ENCODE measurements around the gene PRPF19. TPM values are rescaled to one million over a fixed set of nuclear protein-coding genes. Genes with fewer than 3 reads are reported as not detected.

PRPF19 gene
- total RNA-seq, 3 donors from 2014 or later (not counting 1 experiment from before 2014, with no cell fraction given): 61.0 to 69.7 (median 67.5) TPM

DNA sequence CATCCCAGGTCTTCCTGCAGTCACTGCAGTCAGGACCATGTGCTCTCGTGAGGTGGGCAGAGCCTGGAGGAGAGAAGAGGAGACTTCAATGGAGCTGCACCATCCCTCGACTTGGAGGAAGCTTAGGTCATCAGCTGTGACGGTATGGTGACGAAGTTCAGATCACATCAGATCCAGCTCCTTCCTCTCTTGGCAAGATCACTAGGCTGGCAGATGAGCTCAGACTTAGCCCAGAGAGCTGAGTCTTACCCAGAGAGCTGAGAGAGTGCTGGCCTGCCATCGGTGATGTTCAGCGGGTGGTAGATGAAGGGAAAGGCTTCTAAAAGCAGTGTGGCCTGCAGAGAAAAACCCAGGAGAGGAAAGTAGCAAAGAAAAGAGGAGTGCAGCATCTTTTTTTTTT, 47.4 kb upstream of the PRPF19 start:
- DNase-seq (peak in 1 of 2 donors; percentile 25), ATAC-seq (peak in 1 of 3 donors; percentile 25)
- Mint-ChIP-seq H3K4me3 (no peak overlapping the region), H3K27ac (peak overlapping the region in 1 of 2 donors; percentile 93), H3K9me3 (no peaks in the 10 kb centered on the region), H3K36me3 (no peaks in the 10 kb centered on the region), H3K4me1 (peaks cover 15 to 22% of the 10 kb centered on the region in 2 donors), H3K27me3 (ENCODE audit: low read depth in 2 of 2) (peaks cover 4 to 9% of the 10 kb centered on the region in 2 donors)
- Histone ChIP-seq H3K4me1 (ENCODE audit: control insufficient read depth, insufficient read depth, low read length) (peaks cover 32% of the 10 kb centered on the region), H3K36me3 (ENCODE audit: control insufficient read depth, insufficient read depth, low read length) (no peaks in the 10 kb centered on the region), H3K27me3 (ENCODE audit: control insufficient read depth, insufficient read depth, low read length) (peaks cover 4% of the 10 kb centered on the region), H3K9me3 (ENCODE audit: control insufficient read depth, insufficient read depth, low read length) (no peaks in the 10 kb centered on the region), H3K27ac (ENCODE audit: low read length) (peak overlapping the region; percentile 2), H3K4me3 (ENCODE audit: low read length) (no peak overlapping the region)
- WGBS (ENCODE audit: insufficient coverage): 64% methylated on average over 6 of the region's 6 CpGs
- TF ChIP-seq, protein P1, sequence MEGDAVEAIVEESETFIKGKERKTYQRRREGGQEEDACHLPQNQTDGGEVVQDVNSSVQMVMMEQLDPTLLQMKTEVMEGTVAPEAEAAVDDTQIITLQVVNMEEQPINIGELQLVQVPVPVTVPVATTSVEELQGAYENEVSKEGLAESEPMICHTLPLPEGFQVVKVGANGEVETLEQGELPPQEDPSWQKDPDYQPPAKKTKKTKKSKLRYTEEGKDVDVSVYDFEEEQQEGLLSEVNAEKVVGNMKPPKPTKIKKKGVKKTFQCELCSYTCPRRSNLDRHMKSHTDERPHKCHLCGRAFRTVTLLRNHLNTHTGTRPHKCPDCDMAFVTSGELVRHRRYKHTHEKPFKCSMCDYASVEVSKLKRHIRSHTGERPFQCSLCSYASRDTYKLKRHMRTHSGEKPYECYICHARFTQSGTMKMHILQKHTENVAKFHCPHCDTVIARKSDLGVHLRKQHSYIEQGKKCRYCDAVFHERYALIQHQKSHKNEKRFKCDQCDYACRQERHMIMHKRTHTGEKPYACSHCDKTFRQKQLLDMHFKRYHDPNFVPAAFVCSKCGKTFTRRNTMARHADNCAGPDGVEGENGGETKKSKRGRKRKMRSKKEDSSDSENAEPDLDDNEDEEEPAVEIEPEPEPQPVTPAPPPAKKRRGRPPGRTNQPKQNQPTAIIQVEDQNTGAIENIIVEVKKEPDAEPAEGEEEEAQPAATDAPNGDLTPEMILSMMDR (IDR thresholded peaks at IDR 0.05): no peak
- intact Hi-C loops (cut with micrococcal nuclease): no loop called here

DNA sequence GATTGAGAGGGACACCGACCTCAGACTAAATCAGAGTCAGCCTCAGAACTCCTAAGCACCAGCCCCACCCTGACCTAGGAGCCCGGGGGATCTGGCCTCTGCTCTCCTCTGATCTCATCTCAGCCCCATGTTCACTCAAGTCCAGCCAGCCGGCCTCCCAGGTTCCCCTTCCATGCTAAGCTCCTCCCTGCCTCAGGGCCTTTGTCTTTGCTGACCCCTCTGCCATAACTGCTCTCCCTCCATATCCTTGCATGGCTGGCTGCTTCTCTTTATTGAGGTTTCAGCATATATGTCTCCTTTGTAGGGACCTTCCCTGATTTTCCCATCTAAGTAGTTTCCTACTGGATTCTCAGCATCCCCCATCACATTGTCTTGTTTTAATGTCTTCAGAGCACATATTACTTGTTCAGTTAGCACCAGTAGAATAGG, 46.4 kb upstream of the PRPF19 start:
- Mint-ChIP-seq H3K9me3 (no peaks in the 10 kb centered on the region), H3K4me1 (peaks cover 15 to 26% of the 10 kb centered on the region in 2 donors)
- H3K27ac ChIP-seq (ENCODE audit: low read length): peak overlapping the region; percentile 67

DNA sequence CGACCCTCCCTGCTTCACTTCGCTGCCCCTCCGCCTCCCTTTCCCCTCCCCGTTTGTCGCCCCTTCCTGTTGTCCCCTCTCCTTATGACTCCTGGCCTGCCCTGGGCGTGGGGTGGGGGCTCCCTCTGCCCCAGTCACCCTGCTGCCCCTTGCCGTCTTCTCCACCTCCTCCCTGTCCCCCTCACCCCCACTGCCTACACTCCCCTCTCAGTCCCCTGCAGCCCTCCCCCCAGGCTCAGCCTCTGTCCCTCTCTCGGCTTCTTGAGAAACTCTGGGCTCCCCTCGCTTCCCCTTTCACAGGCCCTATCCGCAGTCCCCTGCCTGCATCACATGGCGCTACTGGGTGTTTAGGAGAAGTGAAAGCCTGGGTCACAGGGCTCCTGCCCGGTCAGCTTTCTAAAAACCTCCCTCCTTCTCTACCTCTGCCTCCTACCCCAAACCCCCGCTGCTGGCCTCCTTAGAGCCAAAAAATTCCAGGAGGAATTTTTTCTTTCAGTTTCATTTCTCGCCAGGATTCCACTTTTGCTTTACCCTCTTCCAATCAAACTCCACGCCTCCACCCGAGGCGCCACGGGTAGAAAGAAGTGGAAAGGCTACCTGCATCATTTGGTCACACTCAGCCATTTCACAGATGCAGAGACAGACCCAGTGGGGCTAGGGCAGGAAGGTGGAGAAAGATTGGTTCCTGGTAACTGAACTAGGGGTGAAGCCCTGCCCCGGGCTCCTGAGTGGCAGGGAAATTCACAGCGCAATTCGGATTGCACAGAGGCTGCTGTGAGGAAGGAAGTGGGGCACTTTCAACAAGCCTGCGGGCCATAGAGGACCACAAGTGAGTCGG, 45.7 kb upstream of the PRPF19 start, which contains the start of gene SLC15A3:
TSS of gene SLC15A3 (minus strand) at position 273 of the 838 bp plus-strand sequence. CDS start 625 bp downstream, outside the sequence.
- peaks cover 8 to 10% of the 10 kb centered on the region in 2 donors for H3K27me3 Mint-ChIP-seq (ENCODE audit: low read depth in 2 of 2)
- H3K4me1 ChIP-seq (ENCODE audit: control insufficient read depth, insufficient read depth, low read length): peaks cover 32% of the 10 kb centered on the region
- 9% methylated on average over 21 of the region's 23 CpGs for WGBS (ENCODE audit: insufficient coverage)
- peak within 1 kb of the TSS; percentile 2 to 93 for H3K27ac Mint-ChIP-seq
- H3K27me3 ChIP-seq (ENCODE audit: control insufficient read depth, insufficient read depth, low read length): peaks cover 4% of the 10 kb centered on the region
- no peaks in the 10 kb centered on the region for H3K36me3 ChIP-seq (ENCODE audit: control insufficient read depth, insufficient read depth, low read length)
- no peaks in the 10 kb centered on the region for H3K36me3 Mint-ChIP-seq
- H3K27ac ChIP-seq (ENCODE audit: low read length): peak within 1 kb of the TSS; percentile 67
- DNase-seq (peak; percentile 39 to 67), ATAC-seq (peak; percentile 72 to 79 (median 73))
- intact Hi-C loops (cut with micrococcal nuclease): no loop called here
- TF ChIP-seq, protein P1 (IDR thresholded peaks at IDR 0.05): no peak
- H3K4me3 ChIP-seq (ENCODE audit: low read length): peak within 1 kb of the TSS; percentile 53
- H3K4me3 Mint-ChIP-seq: peak within 1 kb of the TSS; percentile 89
- H3K4me1 Mint-ChIP-seq: peaks cover 15 to 26% of the 10 kb centered on the region in 2 donors
- no peaks in the 10 kb centered on the region for H3K9me3 ChIP-seq (ENCODE audit: control insufficient read depth, insufficient read depth, low read length)
- no peaks in the 10 kb centered on the region for H3K9me3 Mint-ChIP-seq

More for the DNA sequence above, 46.4 kb upstream of the PRPF19 start:
- H3K4me3 Mint-ChIP-seq: peak overlapping the region; percentile 63
- Histone ChIP-seq H3K27me3 (ENCODE audit: control insufficient read depth, insufficient read depth, low read length) (peaks cover 4% of the 10 kb centered on the region), H3K4me3 (ENCODE audit: low read length) (peak overlapping the region; percentile 53), H3K4me1 (ENCODE audit: control insufficient read depth, insufficient read depth, low read length) (peaks cover 32% of the 10 kb centered on the region), H3K36me3 (ENCODE audit: control insufficient read depth, insufficient read depth, low read length) (no peaks in the 10 kb centered on the region), H3K9me3 (ENCODE audit: control insufficient read depth, insufficient read depth, low read length) (no peaks in the 10 kb centered on the region)
- H3K27ac Mint-ChIP-seq: peak overlapping the region; percentile 2 to 93
- peaks cover 8 to 10% of the 10 kb centered on the region in 2 donors for H3K27me3 Mint-ChIP-seq (ENCODE audit: low read depth in 2 of 2)
- no peaks in the 10 kb centered on the region for H3K36me3 Mint-ChIP-seq
- TF ChIP-seq, protein P1 (IDR thresholded peaks at IDR 0.05): no peak
- DNase-seq (no peak), ATAC-seq (no peak)
- intact Hi-C loops (cut with micrococcal nuclease): no loop called here
- 13% methylated on average over 3 of the region's 3 CpGs for WGBS (ENCODE audit: insufficient coverage)

All from natural killer cell (primary cell).